ENCODE data around the gene WWOX.

Gene WWOX

GRCh38 chr16:78177987-78178386, 78.5 kb downstream of the WWOX start:
- H3K4me3 ChIP-seq (ENCODE audit: low read length) = no peak overlapping the region
- no peak for TF ChIP-seq ZNF274 (IDR thresholded peaks at IDR 0.05; ENCODE audit: low read depth, low read length)

GRCh38 chr16:78179666-78180065, 80.2 kb downstream of the WWOX start:
- H3K4me3 ChIP-seq (ENCODE audit: low read length) = no peak overlapping the region
- no peak for TF ChIP-seq ZNF274 (IDR thresholded peaks at IDR 0.05; ENCODE audit: low read depth, low read length)

GRCh38 chr16:78180349-78180748, 80.9 kb downstream of the WWOX start:
- H3K4me3 ChIP-seq (ENCODE audit: low read length) = no peak overlapping the region
- no peak for TF ChIP-seq ZNF274 (IDR thresholded peaks at IDR 0.05; ENCODE audit: low read depth, low read length)

GRCh38 chr16:78183437-78184237, 84.2 kb downstream of the WWOX start:
- TF ChIP-seq ZNF274 (IDR thresholded peaks at IDR 0.05; ENCODE audit: low read depth, low read length) = no peak
- H3K4me3 ChIP-seq (ENCODE audit: low read length) = no peak overlapping the region

GRCh38 chr16:78184238-78185183, 85.1 kb downstream of the WWOX start:
- no peak for TF ChIP-seq ZNF274 (IDR thresholded peaks at IDR 0.05; ENCODE audit: low read depth, low read length)
- H3K4me3 ChIP-seq (ENCODE audit: low read length) = no peak overlapping the region

GRCh38 chr16:78189121-78189520, 89.7 kb downstream of the WWOX start:
- H3K4me3 ChIP-seq (ENCODE audit: low read length) = no peak overlapping the region
- no peak for TF ChIP-seq ZNF274 (IDR thresholded peaks at IDR 0.05; ENCODE audit: low read depth, low read length)

- no peak overlapping the region for H3K4me3 ChIP-seq (ENCODE audit: low read length)
- TF ChIP-seq ZNF274 (IDR thresholded peaks at IDR 0.05; ENCODE audit: low read depth, low read length) = no peak
Observed at GRCh38 chr16:78192734-78193488, 93.5 kb downstream of the WWOX start.

GRCh38 chr16:78194948-78195347, 95.5 kb downstream of the WWOX start:
- no peak for TF ChIP-seq ZNF274 (IDR thresholded peaks at IDR 0.05; ENCODE audit: low read depth, low read length)

GRCh38 chr16:78195797-78196196, 96.3 kb downstream of the WWOX start:
- no peak for TF ChIP-seq ZNF274 (IDR thresholded peaks at IDR 0.05; ENCODE audit: low read depth, low read length)
- H3K4me3 ChIP-seq (ENCODE audit: low read length) = no peak overlapping the region

More at GRCh38 chr16:78194948-78195347, 95.5 kb downstream of the WWOX start:
- H3K4me3 ChIP-seq (ENCODE audit: low read length) = no peak overlapping the region

GRCh38 chr16:78196502-78196901, 97.0 kb downstream of the WWOX start:
- no peak overlapping the region for H3K4me3 ChIP-seq (ENCODE audit: low read length)
- TF ChIP-seq ZNF274 (IDR thresholded peaks at IDR 0.05; ENCODE audit: low read depth, low read length) = no peak

- TF ChIP-seq ZNF274 (IDR thresholded peaks at IDR 0.05; ENCODE audit: low read depth, low read length) = no peak
- no peak overlapping the region for H3K4me3 ChIP-seq (ENCODE audit: low read length)
Observed at GRCh38 chr16:78198288-78198687, 98.8 kb downstream of the WWOX start.

- H3K4me3 ChIP-seq (ENCODE audit: low read length) = no peak overlapping the region
- TF ChIP-seq ZNF274 (IDR thresholded peaks at IDR 0.05; ENCODE audit: low read depth, low read length) = no peak
Observed at GRCh38 chr16:78199325-78200022, 100.0 kb downstream of the WWOX start.

GRCh38 chr16:78200023-78200389, 100.6 kb downstream of the WWOX start:
- no peak for TF ChIP-seq ZNF274 (IDR thresholded peaks at IDR 0.05; ENCODE audit: low read depth, low read length)
- H3K4me3 ChIP-seq (ENCODE audit: low read length) = no peak overlapping the region

Measured in GM08714 (cell line).